GM10847 (cell line): ENCODE measurements around the gene GIPC1.

Source experiments
- POLR2A ChIP-seq: IDR thresholded peaks from 2 replicates; pipeline ENCODE4 v1.6.1; 2011; ENCODE audit not compliant: insufficient read length; ENCODE audit errors: extremely low read depth

The GIPC1 gene

DNA sequence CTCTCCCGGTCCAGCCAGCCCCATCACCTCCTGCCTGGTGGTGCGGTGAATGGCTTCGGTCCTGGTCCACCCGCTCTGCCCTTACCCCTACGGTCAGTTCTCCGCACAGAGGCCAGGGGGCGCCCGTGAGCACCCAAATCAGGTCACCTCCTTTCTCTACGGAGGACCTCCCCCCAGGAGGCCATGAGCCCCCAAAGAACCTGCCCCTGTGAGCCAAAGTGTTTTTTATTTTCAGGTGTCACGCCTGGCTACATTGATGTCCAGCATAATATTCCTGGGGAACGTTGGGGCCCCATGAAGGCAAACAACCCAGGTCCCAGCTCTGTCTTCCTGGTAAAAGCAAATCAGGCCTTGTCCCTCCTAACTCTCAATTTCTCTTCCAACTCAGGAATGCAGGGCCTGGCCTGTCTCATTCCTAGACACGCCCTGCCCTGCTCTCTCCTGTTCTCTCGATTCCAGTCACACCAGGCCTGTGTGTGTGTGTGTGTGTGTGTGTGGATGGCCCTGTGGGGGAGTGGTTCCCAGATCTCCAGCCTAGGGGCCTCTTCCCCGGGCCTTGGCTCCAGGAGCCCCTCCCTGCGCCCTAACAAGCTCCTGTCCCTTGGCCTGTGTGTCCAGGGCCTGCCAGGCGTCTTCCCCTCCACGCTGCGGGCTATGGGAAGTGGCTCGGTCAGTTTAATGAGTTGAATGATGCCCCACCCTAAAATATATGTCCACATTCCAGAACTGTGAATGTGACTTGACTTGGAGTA, 9.7 kb upstream of the GIPC1 start:
- no peak for TF ChIP-seq POLR2A

DNA sequence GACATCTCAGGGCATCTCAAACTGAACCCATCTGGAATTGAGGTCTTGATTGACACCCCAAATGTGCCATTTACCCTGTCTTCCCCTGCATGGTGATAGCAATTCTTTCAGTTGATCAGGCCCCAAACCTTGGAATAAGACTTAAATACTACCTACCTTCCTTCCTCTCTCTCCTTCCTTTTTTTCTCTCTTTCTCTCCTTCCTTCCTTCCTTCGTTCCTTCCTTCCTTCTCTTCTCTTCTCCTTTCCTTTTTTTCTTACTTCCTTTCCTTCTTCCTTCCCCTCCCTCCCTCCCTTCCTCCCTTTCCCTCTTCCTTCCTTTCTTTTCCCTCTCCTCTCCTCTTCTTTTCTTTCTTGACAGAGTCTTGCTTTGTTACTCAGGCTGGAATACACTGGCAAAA, 7.4 kb upstream of the GIPC1 start:
- TF ChIP-seq POLR2A, result no peak

DNA sequence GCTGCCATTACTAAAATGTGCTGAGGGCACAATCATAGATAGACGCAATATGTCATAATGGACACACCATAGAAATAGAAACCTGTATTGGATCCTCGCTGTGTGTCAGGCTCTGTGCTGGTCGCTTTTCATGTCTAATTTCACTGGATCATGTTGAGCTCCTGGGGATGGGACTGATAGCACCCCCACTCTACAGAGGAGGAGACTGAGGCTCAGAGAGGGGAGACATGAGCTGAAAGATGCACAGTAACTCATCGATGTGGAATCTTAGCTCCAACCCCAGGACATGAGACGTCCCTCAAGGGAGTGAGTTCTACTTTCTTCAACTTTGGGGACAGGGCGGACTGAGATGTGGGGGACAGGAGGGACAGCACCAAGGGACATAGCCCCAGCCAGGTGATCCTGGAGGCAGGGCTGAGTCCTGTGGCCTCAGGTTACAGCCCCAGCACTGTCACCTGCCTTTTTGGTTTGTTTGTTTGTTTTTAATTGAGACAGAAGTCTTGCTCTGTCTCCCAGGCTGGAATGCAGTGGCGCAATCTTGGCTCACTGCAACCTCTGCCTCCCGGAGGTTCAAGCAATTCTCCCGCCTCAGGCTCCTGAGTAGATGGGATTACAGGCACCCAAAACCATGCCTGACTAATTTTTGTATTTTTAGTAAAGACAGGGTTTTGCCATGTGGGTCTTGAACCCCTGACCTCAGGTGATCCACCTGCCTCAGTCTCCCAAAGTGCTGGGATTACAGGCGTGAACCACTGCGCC, 6.6 kb upstream of the GIPC1 start:
- TF ChIP-seq POLR2A, result no peak

DNA sequence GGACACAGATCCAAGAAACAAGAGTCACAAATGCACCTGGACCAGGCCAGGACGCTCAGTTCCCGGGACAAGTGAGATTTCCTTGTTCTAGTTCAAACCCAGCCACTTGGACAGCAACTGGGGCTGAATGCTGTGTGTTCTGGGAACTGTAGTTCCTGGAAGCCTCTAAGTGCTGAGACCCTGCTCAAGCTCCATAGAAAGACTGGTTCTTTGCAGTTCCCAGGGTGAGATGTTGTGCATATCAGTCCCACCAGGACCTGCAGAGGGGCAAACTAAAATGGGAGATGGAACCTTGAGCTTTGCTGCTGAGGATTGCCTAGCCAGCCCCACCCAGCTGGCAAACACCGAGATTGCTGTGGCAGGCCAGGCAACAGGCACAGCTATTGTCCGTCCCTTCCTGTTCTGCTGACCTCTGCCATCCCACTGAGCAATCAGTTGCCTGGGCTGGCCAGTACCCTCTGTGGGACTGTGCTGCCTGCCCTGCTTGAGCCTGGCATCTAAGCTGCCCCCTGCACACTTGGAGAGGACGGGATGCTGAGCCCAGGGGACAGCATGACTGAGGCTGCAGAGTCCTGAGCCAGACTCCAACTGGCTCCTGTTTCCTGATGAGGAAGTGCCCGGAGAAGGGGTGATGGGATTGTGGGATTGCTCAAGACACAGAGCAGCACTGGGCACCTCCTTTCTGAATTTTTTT, 1.4 kb upstream of the GIPC1 start:
- TF ChIP-seq POLR2A, result no peak

DNA sequence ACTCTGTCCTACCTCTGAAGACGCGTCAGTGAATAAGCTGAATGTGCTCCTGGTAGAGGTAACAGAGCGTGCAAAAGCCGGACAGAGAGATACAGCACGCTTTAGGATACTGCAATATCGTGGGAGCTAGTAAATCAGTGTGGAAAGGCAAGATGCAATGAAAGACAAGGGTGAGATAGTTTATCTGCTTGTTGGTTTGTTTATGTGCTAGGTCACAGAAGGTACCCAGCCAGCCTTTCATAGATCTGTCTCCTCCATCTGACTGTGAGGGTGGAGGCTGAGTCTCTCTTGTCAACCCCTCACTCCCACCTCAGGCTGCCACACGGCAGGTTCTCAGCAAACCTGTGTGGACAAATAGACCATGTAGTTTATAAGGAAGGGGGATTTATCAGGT, 904 bp upstream of the GIPC1 start:
- no peak for TF ChIP-seq POLR2A

DNA sequence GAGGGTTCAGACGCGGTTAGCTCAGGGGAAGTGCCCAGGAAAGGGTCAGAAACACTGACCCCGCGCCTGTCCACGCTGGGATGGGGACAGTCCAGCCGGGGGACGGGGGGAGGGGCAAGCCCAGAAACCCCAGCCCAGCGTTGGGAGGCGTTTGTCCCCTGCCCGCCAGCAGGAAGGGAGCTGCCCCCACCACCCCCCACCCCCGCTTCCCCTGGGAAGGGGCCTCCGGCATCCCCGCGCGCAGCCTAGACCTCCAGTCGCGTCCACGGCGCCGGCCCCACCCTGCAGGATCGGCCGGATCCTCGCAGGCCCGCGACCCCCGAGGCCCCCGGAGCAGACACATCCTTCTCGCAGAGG, 277 bp downstream of the GIPC1 start:
- no peak for TF ChIP-seq POLR2A

DNA sequence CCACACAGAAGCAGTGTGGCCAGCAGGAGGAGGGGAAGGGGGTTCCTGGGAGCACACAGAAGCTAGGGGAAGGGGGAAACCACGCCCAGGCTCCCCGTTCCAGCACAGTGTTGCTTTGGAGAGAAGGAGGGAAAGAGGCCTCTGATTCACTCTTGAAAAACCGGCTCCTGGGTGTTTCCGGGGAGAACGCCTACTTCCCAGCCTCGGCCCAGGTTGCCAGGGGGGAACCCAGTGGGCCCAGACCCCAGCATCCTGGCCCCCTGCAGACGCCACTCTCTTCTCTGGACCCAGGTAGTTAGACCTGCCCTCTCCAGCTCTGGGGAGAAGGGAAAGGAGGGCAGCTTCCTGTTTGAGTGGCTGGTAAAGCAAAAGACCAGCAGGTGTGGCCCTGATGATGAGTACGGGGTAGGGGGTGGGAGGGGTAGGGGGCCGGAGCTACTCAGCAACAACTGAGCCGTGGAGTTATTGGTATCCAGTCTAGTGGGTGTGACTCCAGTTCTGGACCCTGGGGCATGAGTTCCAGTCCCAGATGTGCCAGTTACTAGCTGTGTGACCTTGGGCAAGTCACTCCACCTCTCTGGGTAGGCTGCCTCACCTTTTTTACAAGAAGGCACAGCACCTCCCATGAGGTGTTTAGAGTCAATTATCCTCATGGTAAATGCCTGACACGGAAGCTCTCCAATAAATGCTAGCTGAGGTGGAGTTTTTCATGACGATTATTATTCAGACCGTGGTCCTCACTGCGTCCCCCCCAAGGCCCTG, 836 bp downstream of the GIPC1 start:
- no peak for TF ChIP-seq POLR2A

DNA sequence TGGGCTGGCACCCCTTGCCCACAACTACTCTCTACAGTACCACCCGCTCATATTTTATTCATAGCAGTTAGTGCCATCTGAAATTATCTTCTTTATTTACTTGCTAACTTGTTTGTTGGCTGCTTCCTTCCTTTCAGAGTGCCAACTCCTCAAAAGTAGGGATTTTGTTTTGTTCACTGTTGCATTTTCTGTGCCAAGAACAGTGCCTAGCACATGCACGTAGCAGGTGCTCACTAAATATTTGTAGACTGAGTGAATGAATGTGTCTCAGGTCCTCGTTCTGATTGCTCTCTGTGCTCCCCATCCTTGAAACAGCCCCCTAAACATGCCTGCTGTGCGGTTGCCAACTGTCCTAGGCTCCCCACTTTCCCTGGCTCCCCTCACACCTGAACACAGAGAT, 1.5 kb downstream of the GIPC1 start:
- no peak for TF ChIP-seq POLR2A

DNA sequence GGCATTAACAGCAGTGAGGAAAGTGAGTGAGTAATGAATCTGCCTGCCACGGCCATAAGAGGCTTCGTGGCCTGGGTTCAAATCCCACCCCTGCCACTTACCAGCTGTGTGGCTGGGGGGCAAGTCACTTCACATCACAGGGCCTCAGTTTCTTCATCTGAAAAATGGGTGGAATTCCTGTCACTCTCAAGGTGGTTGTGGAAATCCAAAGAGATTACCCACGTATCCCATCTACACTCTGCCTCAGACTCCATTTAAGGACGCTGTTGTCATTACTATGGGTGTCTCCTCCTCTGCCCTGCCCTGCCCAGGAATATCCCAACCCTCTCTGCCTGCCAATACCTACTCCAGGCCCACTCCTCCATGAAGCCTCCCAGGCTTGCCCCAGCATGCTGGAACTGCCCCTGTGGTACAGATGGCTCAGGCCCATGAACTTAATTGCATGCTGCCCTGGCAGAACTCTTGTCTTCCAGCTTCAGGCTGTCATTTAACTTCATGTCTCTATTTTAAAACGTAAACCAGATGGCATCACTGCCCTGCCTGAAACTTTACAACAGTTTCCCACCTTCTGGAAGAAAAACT, 3.1 kb downstream of the GIPC1 start:
- no peak for TF ChIP-seq POLR2A

DNA sequence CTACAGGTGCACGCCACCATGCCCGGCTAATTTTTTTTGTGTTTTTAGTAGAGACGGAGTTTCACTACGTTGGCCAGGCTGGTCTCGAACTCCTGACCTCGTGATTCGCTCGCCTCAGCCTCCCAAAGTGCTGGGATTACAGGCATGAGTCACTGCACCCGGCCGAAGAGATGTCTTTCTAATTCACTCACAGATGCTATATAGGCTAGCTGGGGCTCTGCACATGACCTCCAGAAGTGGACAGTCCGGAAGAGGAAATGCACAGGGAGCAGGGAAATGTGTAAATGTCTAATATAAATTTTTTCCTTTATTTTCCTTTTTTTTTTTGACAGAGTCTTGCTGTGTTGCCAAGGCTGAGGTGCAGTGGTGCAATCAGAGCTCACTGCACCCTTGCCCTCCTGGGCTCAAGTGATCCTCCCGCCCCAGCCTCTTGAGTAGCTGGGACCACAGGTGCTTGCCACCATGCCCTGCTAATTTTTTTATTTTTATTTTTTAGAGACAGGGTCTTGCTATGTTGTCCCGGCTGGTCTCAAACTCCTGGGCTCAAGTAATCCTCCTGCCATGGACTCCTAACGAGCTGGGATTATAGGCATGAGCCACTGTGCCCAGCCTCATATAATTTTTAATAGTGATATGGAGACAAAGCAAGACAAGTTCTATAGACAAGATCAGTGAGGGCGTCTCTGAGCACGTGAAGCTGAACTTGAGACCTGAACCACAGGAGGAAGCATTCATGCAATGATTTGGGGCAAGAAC, 8.4 kb downstream of the GIPC1 start:
- no peak for TF ChIP-seq POLR2A

DNA sequence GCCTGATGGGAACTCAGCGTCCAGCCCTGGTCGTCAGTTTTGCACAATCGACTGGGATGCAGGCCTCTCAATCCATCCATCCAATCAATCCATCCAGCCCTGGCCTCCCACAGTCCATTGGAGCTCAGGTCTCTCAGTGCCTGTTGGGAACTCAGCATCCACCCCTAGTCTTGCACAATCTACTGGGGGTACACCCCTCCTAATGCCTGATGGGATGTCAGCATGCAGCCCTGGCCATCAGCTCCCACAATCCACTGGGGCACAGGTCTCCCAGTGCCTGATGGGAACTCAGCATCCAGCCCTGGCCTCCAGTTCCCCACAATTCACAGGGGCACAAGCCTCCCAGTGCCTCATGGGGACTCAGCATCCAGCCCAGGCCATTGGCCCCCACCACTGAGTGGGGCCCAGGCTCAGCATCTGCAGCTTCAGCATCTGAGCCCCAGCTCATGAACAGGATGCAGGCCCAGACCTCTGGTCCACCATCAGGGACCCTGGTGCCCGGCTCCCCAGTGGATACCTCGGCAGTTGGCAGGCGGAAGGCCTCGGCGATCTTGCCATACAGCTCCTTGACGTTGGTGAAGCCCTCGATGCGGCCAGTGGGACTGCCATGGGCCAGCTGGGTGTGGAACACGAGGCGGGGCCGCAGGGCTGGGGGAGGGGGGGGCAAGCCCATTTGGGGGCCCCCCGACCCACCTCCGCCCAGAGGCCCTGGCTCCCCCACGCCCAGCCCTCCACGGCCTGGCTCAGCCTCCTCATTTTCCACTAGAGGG, 13.6 kb downstream of the GIPC1 start:
- no peak for TF ChIP-seq POLR2A

DNA sequence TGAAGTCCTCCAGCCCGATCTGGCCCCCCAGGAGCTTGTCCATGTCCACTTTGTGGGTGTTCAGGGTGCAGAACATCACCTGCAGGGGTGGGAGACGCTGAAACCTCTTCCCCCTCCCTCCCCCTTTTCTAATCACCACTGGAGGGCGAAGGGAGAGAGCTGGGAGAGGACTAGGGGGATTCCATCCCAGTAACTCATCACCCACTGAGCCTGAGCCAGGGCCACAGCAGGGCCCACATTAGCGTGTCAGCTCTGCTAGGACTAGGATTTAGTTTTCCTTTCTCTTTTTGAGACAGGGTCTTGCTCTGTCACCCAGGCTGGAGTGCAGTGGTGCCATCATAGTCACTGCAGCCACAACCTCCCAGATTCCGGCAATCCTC, 15.2 kb downstream of the GIPC1 start:
- no peak for TF ChIP-seq POLR2A

DNA sequence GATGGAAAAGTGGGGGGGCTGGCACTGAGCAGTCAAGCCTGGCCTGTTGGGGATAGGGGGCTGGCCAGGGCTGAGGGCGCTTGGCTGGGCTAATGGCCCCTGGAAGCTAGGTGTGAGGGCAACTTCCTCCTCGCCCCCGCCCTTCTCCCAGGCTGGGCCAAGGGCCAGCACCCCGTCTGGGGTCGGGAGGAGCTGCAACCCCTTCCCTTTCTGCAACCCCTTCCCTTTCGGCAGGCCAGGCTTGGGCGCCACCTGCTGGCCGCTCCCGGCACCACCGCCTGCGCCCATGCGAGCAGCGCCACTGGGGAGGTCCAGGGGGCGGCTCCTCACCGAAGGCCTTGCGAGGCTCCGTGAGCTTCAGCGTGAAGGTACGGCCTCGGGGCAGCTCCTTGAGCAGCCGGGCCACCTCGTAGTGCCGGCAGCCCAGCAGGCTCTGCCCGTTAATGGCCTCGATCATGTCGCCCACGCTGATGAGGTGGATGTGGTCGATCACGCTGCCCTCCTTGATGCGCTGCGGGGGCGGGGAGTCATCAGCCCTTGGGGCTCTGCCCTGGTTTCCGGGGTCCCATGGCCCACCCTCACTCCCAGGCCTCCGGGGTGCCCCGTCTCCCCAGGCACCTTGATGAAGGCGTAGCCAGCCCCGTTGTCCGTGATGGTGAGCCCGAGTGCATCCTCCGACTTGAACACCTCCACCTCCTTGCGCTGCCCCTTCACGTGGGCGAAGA, 15.8 kb downstream of the GIPC1 start:
- TF ChIP-seq POLR2A, result no peak
